GM15510 (cell line): ENCODE results near the gene PCDH9.

ENCODE experiments used
- POLR2A ChIP-seq: IDR thresholded peaks from 3 replicates; pipeline ENCODE4 v1.6.1; 2011; ENCODE audit warnings: borderline replicate concordance; ENCODE audit not compliant: insufficient read length; ENCODE audit errors: extremely low read depth

Gene PCDH9

GRCh38 chr13:66427458-66427861, 802.7 kb downstream of the PCDH9 start:
- TF ChIP-seq POLR2A = no peak

- no peak for TF ChIP-seq POLR2A
These were observed 804.4 kb downstream of the PCDH9 start for GRCh38 chr13:66425741-66426140.

- no peak for TF ChIP-seq POLR2A
These were observed 805.7 kb downstream of the PCDH9 start for GRCh38 chr13:66424422-66424821.

- TF ChIP-seq POLR2A = no peak
These were observed 814.7 kb downstream of the PCDH9 start for GRCh38 chr13:66415444-66415843.

- TF ChIP-seq POLR2A = no peak
These were observed 815.9 kb downstream of the PCDH9 start for GRCh38 chr13:66414066-66414800.

GRCh38 chr13:66410314-66410713, 819.8 kb downstream of the PCDH9 start:
- no peak for TF ChIP-seq POLR2A

GRCh38 chr13:66409542-66409941, 820.6 kb downstream of the PCDH9 start:
- no peak for TF ChIP-seq POLR2A

- no peak for TF ChIP-seq POLR2A
These were observed 823.0 kb downstream of the PCDH9 start for GRCh38 chr13:66407128-66407527.

- TF ChIP-seq POLR2A = no peak
These were observed 824.0 kb downstream of the PCDH9 start for GRCh38 chr13:66405908-66406802.

- TF ChIP-seq POLR2A = no peak
These were observed 827.6 kb downstream of the PCDH9 start for GRCh38 chr13:66402546-66402945.

- no peak for TF ChIP-seq POLR2A
These were observed 828.1 kb downstream of the PCDH9 start for GRCh38 chr13:66402066-66402465.

- no peak for TF ChIP-seq POLR2A
These were observed 829.8 kb downstream of the PCDH9 start for GRCh38 chr13:66400292-66400691.

- no peak for TF ChIP-seq POLR2A
These were observed 830.3 kb downstream of the PCDH9 start for GRCh38 chr13:66399873-66400272.

GRCh38 chr13:66397133-66397532, 833.0 kb downstream of the PCDH9 start:
- no peak for TF ChIP-seq POLR2A

GRCh38 chr13:66391322-66391721, 838.8 kb downstream of the PCDH9 start:
- no peak for TF ChIP-seq POLR2A

GRCh38 chr13:66378894-66379293, 851.2 kb downstream of the PCDH9 start:
- TF ChIP-seq POLR2A = no peak
